Measurements from ENCODE around the gene ZNF579.

ZNF579 gene

GRCh38 chr19:55580628-55581144, at the start of gene ZNF579:
Gene ZNF579 (minus strand): TSS chr19:55580848. CDS start chr19:55579639, 1,209 bp downstream.
- DNase-seq: peak; percentile 88

- DNase-seq: peak; percentile 91
Observed at GRCh38 chr19:55626350-55626749, 45.7 kb upstream of the ZNF579 start.

- no peak for DNase-seq
Observed at GRCh38 chr19:55625004-55625326, 44.3 kb upstream of the ZNF579 start.

DNA sequence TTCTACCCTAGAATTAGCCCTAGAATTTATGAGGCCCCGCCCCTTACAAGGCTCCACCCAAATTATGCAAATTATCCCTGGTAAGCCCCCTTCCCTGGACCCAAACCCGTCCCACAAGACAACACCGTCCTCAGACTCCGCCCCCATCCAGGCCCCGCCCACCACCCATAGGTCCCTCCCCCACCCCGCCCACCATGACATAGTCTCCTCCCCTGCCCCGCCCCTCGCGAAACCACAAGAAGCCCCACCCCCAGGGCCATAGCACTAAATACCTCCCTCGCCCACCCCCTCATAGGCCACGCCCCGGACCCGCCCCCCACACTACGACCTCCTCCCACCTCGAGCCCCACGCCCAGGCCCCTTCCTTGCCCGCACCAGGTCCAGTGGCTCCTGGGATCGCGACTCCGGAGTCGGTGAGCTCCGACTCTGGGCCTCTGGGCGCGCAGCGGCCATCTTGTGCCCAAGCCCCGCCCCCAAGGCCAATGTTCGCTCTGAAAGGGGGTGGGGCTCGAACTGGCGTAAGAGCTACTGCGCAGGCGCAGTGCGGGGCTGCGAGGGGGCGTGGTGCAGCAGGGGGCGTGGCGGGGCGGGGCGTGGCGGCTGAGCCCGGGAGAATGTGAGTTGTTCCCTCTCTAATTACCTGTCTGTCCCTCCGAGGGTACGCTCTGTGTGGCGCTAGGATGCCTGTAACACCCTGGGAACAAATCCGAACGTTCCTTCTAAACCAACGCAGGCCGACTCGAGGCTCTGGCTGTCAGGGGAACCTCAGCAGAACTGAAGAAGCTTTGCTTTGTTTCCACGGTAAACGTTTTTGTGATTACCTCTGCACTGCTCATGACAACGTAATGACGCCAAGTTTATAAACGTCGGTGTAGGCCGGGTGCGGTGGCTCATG, 43.7 kb upstream of the ZNF579 start, which contains the start of gene ZNF784:
Gene ZNF784, minus strand, starts transcription at position 458 of the 895 bp plus-strand sequence. Its CDS starts 5 bp downstream, at position 453.
- peak; percentile 96 for DNase-seq

DNA sequence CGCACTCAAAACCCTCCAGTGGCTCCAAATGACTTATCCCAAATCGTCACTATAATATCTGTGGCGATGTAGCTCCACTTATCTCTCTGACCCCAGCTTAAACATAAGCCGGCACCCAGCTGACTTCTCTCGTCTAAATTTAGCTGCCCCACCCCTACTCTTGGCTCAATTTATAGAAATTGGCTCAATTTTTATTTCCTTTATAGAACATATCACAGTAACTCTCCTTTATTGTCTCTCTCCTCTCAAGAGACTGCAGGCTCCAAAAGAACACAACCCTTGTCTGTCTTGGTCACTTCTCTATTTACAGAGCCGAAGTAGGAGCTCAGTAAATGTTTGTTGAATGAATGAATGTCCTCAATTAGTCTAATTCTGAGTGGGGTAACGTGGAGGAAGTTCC, 42.9 kb upstream of the ZNF579 start:
- no peak for DNase-seq

GRCh38 chr19:55623130-55623529, 42.5 kb upstream of the ZNF579 start:
- DNase-seq: no peak

DNA sequence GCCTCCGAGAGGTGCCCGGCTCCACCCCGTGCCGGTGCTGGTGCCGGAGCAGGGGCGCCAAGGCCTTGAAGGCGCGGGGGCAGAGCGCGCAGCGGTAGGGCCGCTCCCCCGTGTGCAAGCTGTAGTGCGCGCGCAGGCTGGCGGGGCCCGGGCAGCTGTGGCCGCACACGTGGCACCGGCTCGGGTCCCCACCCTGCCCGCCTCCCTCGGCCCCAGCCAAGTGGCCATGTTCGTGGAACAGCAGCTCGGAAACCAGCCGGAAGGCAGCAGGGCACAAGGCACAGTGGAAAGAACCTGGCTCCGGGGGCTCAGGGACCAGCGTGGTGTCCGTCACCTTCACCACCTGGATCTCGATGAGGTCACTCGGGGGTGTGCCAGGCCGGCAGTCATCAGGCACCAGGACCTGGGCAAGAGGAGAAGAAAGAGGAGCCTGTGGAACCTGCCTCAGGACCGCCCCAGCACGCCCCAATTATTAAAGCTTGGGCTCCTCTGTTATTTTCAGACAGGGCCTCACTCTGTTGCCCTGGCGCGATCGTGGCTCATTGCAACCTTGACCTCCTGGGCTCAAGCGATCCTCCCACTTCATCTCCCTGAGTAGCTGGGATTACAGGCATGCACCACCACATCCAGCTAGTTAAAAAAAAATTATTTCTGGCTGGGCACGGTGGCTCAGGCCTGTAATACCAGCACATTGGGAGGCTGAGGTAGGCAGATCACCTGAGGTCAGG, 41.8 kb upstream of the ZNF579 start:
- no peak for DNase-seq

DNA sequence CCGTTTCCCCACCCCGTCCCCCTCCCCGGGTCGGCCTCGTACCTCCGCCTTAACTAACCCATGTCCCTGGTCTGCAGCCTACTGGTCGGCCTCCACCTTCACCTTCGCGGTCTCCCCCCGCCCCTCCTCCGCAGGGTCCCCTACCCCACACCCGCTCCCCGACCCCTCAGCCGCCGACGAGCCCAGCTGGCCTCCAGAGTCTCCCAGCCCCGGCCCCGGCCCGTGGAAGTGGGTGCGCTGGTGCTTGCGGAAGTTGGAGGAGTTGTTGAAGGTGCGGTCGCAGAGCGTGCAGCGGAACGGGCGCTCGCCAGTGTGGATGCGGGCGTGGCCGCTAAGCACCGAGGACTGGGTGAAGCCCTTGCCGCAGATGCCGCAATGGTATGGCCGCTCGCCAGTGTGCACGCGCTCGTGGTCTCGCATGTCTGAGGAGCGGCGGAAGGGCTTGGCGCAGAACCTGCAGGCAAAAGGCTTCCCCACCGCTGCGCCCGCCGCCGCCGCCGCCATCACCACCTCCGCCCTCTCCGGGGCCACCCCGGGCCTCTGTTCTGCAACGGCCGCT, 41.1 kb upstream of the ZNF579 start:
- no peak for DNase-seq

DNA sequence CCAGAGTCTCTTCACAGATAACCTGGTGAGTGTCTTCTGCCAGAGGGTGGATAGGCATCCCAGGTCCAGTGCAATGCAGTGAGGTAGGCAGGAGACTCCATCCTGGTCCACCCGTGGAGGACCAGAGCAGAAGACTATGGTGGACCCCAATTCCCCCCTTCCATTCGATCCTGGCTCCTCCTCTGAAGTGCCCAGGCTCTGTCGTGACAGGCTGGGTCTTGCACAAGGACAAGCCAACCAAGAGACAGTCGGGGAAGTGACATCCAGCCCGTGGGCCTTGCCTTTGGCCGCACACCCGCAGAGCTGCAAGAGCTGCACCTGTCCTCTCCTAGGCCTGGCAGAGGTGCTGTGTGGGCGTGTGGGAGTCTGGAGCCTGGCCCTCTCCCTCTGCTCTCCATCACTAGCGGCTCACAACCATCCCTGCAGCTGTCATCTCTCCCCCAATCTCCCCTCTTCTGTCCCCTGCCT, 40.6 kb upstream of the ZNF579 start:
- DNase-seq: no peak

DNA sequence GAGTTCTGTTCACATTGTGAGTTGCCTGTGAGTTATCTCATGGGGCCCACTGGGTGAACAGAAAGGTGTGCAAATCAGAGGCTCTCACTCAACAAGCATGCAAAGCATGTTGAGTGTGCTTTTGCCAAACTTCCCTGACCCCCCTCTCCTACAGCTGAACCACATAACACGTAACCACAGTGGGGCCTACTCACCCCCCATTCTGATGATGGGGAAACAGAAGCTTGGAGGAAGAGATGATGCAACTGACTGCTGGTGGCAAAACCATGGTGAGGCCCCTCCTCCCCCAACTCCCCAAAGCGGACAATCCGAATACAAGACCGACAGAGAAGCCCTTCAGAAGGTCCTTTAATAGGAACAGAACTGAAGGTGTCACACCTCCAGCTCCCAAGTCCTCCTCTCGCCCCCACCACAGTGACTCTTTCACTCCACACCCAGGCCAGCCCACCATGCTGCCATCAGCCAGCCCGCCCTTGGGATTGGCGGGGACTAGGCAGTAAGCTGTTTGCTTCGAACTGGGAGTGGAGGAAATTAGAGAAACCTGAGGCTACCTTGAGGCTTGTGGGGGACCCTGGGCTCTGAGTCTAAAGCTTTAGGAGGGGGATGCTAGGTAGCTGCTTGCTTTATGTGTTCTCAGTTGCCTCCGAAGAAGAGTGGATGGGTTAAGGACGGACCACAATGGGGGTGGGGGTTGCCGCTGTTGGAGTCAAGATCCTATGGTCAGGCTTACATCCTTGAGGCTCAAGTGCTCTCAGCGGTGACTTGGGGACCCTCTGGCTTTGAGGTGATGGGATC, 40.0 kb upstream of the ZNF579 start:
- DNase-seq: no peak

- no peak for DNase-seq
Observed at GRCh38 chr19:55619286-55619685, 38.6 kb upstream of the ZNF579 start.

- DNase-seq: no peak
Observed at GRCh38 chr19:55618426-55618825, 37.8 kb upstream of the ZNF579 start.

GRCh38 chr19:55617426-55617825, 36.8 kb upstream of the ZNF579 start:
- no peak for DNase-seq

- DNase-seq: no peak
Observed at GRCh38 chr19:55616395-55616875, 35.8 kb upstream of the ZNF579 start.

- DNase-seq: no peak
Observed at GRCh38 chr19:55615543-55616394, 35.1 kb upstream of the ZNF579 start.

- DNase-seq: no peak
Observed at GRCh38 chr19:55614711-55615542, 34.3 kb upstream of the ZNF579 start.

GRCh38 chr19:55613930-55614710, 33.5 kb upstream of the ZNF579 start:
- DNase-seq: no peak

DNA sequence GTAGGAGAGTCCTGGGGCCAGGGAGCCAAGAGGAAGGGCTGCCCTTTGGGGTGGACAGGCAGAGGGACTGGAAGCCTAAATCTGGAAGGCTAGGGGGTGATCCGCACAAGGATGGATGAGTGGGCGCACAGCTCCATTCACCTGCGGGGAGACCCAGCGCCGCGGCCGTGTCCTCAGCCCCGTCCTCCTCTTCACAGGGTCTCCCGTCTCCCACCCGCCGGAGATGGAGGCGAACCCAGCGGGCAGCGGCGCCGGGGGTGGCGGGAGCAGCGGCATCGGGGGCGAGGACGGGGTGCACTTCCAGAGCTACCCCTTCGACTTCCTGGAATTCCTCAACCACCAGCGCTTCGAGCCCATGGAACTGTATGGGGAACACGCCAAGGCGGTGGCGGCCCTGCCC, 32.7 kb upstream of the ZNF579 start:
- DNase-seq: no peak

DNA sequence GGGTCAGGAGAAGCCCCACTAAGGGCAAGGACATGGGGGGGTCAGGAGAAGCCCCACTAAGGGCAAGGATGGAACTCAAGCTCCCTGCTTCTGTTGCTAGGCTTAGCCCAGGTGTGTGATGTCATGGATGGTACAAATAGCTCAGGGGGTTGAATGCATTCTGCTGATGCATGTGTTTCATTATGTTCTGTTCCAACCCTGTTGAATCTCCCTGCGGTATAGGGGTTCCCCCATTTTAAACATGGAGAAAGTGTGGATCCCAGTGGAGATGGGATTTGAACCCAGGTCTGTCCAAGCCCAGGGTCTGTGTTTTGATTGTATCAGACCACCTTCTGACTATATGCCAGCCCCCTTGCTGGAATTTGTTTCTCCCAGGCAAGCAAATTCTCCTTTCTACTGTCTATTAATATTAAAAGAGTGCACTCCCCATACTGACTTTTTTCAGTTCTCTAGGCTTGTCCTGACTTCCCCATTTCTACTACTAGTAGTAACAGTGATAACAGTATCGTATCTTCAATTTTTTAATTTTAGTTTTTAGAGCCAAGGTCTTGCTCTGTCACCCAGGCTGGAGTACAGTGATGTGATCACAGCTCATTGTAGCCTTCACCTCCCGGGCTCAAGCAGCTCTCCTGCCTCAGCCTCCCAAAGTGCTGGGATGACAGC, 31.5 kb upstream of the ZNF579 start:
- no peak for DNase-seq
